HEK293 (cell line): ENCODE results near the gene DDX10.

ENCODE experiments used
- CTCF ChIA-PET: fragments of 350-600 bp; formaldehyde crosslinking; extraction: SDS; loops from one replicate; lab custom pipeline; 2021; ENCODE audit warnings: antibody characterized with exemption; lab: Yijun Ruan, JAX
- POLR2A ChIA-PET: fragments of 300-600 bp; formaldehyde crosslinking; extraction: SDS; loops from one replicate; lab custom pipeline; 2020; ENCODE audit warnings: antibody characterized with exemption, inconsistent platforms; lab: Yijun Ruan, JAX
- H3K27ac ChIP-seq: fragments of 200-500 bp; sonication (Bioruptor generic); 2 replicates; pipeline ENCODE4 v1.5.1; 2014; ENCODE audit warnings: low read depth, low read length, control low read depth, inconsistent platforms; ENCODE audit errors: extremely low read depth
- H3K36me3 ChIP-seq, 2 experiments: fragments of 200-500 bp in 1 of 2; sonication (Bioruptor generic) in 1 of 2; 1 replicate in 1 of 2; 2 replicates in 1 of 2; pipeline ENCODE4 v1.5.1; 2014 to 2017; ENCODE audit warnings: inconsistent platforms in 2 of 2, low read length in 2 of 2; ENCODE audit not compliant: control insufficient read depth in 2 of 2, insufficient read depth in 1 of 2
- H3K4me1 ChIP-seq: fragments of 200-500 bp; sonication (Bioruptor generic); 2 replicates; pipeline ENCODE4 v1.5.1; 2014; ENCODE audit warnings: mild to moderate bottlenecking, low read length, inconsistent platforms; ENCODE audit not compliant: control insufficient read depth, insufficient read depth
- H3K4me3 ChIP-seq: 2 replicates; pipeline ENCODE4 v1.5.1; 2011; ENCODE audit warnings: low read depth, mild to moderate bottlenecking, control low read depth, low read length, moderate library complexity
- H3K9me3 ChIP-seq: fragments of 200-500 bp; sonication (Bioruptor generic); 2 replicates; pipeline ENCODE4 v1.5.1; 2014; ENCODE audit warnings: low read depth, low read length, inconsistent platforms; ENCODE audit not compliant: control insufficient read depth, insufficient read depth
- HOXC10 ChIP-seq: sonication (generic); formaldehyde crosslinking; IDR thresholded peaks from 2 replicates; pipeline ENCODE4 v1.8.1; 2023; ENCODE audit warnings: mild to moderate bottlenecking, missing genetic modification reagents
- KLF10 ChIP-seq: fragments of 450-650 bp; IDR thresholded peaks from 2 replicates; pipeline ENCODE4 v1.5.1; 2018; ENCODE audit warnings: missing biosample characterization, mild to moderate bottlenecking, missing genetic modification characterization
- PRDM2 ChIP-seq: fragments of 450-650 bp; formaldehyde crosslinking; IDR thresholded peaks from 2 replicates; pipeline ENCODE4 v1.5.1; 2016; ENCODE audit warnings: missing biosample characterization, missing genetic modification characterization, borderline replicate concordance
- REST ChIP-seq: fragments of 450-650 bp; formaldehyde crosslinking; IDR thresholded peaks from 2 replicates; pipeline ENCODE4 v1.5.1; 2016; ENCODE audit warnings: missing biosample characterization, missing genetic modification characterization
- SP2 ChIP-seq: fragments of 450-650 bp; formaldehyde crosslinking; IDR thresholded peaks from 2 replicates; pipeline ENCODE4 v1.5.1; 2016; ENCODE audit warnings: missing biosample characterization, missing genetic modification characterization
- SP3 ChIP-seq: fragments of 450-650 bp; formaldehyde crosslinking; IDR thresholded peaks from 2 replicates; pipeline ENCODE4 v1.5.1; 2016; ENCODE audit warnings: missing biosample characterization, missing genetic modification characterization
- ZFP41 ChIP-seq: fragments of 450-650 bp; formaldehyde crosslinking; IDR thresholded peaks from 2 replicates; pipeline ENCODE4 v1.5.1; 2016; ENCODE audit warnings: missing biosample characterization, missing genetic modification characterization, borderline replicate concordance
- ZIC2 ChIP-seq: fragments of 450-650 bp; formaldehyde crosslinking; IDR thresholded peaks from 2 replicates; pipeline ENCODE4 v1.5.1; 2016; ENCODE audit warnings: missing biosample characterization, missing genetic modification characterization
- ZNF202 ChIP-seq: fragments of 450-650 bp; formaldehyde crosslinking; IDR thresholded peaks from 2 replicates; pipeline ENCODE4 v1.5.1; 2016; ENCODE audit warnings: missing biosample characterization, missing genetic modification characterization, borderline replicate concordance
- ZNF214 ChIP-seq: fragments of 450-650 bp; formaldehyde crosslinking; IDR thresholded peaks from 2 replicates; pipeline ENCODE4 v1.5.1; 2017; ENCODE audit warnings: missing biosample characterization, mild to moderate bottlenecking, missing genetic modification characterization, borderline replicate concordance
- ZNF248 ChIP-seq: fragments of 450-650 bp; formaldehyde crosslinking; IDR thresholded peaks from 2 replicates; pipeline ENCODE4 v1.5.1; 2017; ENCODE audit warnings: missing biosample characterization, missing genetic modification characterization
- ZNF394 ChIP-seq: fragments of 450-650 bp; formaldehyde crosslinking; IDR thresholded peaks from 2 replicates; pipeline ENCODE4 v1.5.1; 2016; ENCODE audit warnings: missing biosample characterization, missing genetic modification characterization, mild to moderate bottlenecking, moderate library complexity, borderline replicate concordance
- ZNF548 ChIP-seq: fragments of 450-650 bp; formaldehyde crosslinking; IDR thresholded peaks from 2 replicates; pipeline ENCODE4 v1.5.1; 2016; ENCODE audit warnings: missing biosample characterization, missing genetic modification characterization
- ZNF555 ChIP-seq: fragments of 450-650 bp; formaldehyde crosslinking; conservative IDR thresholded peaks from 2 replicates; pipeline ENCODE4 v1.5.1; 2017; ENCODE audit warnings: missing biosample characterization, mild to moderate bottlenecking, missing genetic modification characterization, inconsistent platforms
- ZNF561 ChIP-seq: fragments of 450-650 bp; IDR thresholded peaks from 2 replicates; pipeline ENCODE4 v1.5.1; 2018; ENCODE audit warnings: missing biosample characterization, missing genetic modification characterization, borderline replicate concordance
- ZNF707 ChIP-seq: fragments of 450-650 bp; formaldehyde crosslinking; IDR thresholded peaks from 2 replicates; pipeline ENCODE4 v1.5.1; 2016; ENCODE audit warnings: missing biosample characterization, missing genetic modification characterization
- TF ChIP-seq, protein P1 (sequence below): fragments of 450-650 bp; formaldehyde crosslinking; IDR thresholded peaks from 2 replicates; pipeline ENCODE4 v1.5.1; 2016; ENCODE audit warnings: missing biosample characterization, missing genetic modification characterization

The DDX10 gene

GRCh38 chr11:108768370-108768769 is 103.5 kb downstream of the DDX10 start:
- TF ChIP-seq PRDM2 (tag by site-specific recombination), result no peak
- TF ChIP-seq ZNF214 (tag by site-specific recombination), result no peak
- TF ChIP-seq SP3 (tag by site-specific recombination), result no peak
- TF ChIP-seq SP2 (tag by site-specific recombination), result no peak
- TF ChIP-seq REST (tag by site-specific recombination), result no peak
- TF ChIP-seq ZIC2, result no peak
- TF ChIP-seq ZNF394, result no peak
- no peak for TF ChIP-seq HOXC10 (CRISPR knock-in tag)
- TF ChIP-seq ZNF707 (tag by site-specific recombination), result no peak
- TF ChIP-seq, protein P1, sequence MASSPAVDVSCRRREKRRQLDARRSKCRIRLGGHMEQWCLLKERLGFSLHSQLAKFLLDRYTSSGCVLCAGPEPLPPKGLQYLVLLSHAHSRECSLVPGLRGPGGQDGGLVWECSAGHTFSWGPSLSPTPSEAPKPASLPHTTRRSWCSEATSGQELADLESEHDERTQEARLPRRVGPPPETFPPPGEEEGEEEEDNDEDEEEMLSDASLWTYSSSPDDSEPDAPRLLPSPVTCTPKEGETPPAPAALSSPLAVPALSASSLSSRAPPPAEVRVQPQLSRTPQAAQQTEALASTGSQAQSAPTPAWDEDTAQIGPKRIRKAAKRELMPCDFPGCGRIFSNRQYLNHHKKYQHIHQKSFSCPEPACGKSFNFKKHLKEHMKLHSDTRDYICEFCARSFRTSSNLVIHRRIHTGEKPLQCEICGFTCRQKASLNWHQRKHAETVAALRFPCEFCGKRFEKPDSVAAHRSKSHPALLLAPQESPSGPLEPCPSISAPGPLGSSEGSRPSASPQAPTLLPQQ, result no peak
- no peak for TF ChIP-seq ZNF555 (tag by site-specific recombination)
- TF ChIP-seq KLF10, result no peak
- TF ChIP-seq ZNF248 (tag by site-specific recombination), result no peak
- TF ChIP-seq ZNF202 (tag by site-specific recombination), result no peak
- no peak for TF ChIP-seq ZNF548
- no peak for TF ChIP-seq ZNF561 (tag by site-specific recombination)
- TF ChIP-seq ZFP41 (tag by site-specific recombination), result no peak

More at GRCh38 chr11:108768370-108768769, 103.5 kb downstream of the DDX10 start:
- Histone ChIP-seq H3K9me3 (no peaks in the 10 kb centered on the region), H3K36me3 (no peaks in the 10 kb centered on the region), H3K4me1 (no peaks in the 10 kb centered on the region), H3K27ac (no peak overlapping the region), H3K4me3 (no peak overlapping the region)
- POLR2A ChIA-PET, result no interaction called here
- CTCF ChIA-PET, result interaction anchor here (0.7 kb wide), 1 partner anchor 33 kb away, joined by 3 read pairs; no protein-coding TSS in a partner anchor
